Effector memory CD8-positive, alpha-beta T cell (primary cell): ENCODE results near the gene SLC25A48.
"Not testable (repeated sequence)": the region's sequence is repeated elsewhere in the genome, so short reads cannot be mapped to it uniquely, and the experiment has no call there.

Experiments
- ATAC-seq: fragments of 150-1000 bp; cut with Tn5 transposase; replicated peaks from 2 replicates; pipeline ENCODE4 v1.10.0; 2021; ENCODE audit warnings: mild to moderate bottlenecking, moderate library complexity
- DNase-seq, 3 experiments: peaks; one replicate each; pipeline ENCODE4 v3.0.0; 2021
- H3K27ac Mint-ChIP-seq, 2 donors: one replicate each; pipeline ENCODE4 v1.8.0; 2022; ENCODE audit warnings: mild to moderate bottlenecking in 2 of 2, mixed read lengths in 2 of 2, moderate library complexity in 2 of 2
- H3K27me3 Mint-ChIP-seq, 2 donors: one replicate each; pipeline ENCODE4 v1.8.0; 2022; ENCODE audit warnings: mixed read lengths in 2 of 2
- H3K36me3 Mint-ChIP-seq: one replicate; pipeline ENCODE4 v1.8.0; 2022; ENCODE audit warnings: mild to moderate bottlenecking, moderate library complexity, mixed read lengths; ENCODE audit not compliant: insufficient read depth
- H3K4me1 Mint-ChIP-seq, 2 donors: one replicate each; pipeline ENCODE4 v1.8.0; 2022; ENCODE audit warnings: low read depth in 2 of 2, mixed read lengths in 2 of 2
- H3K4me3 Mint-ChIP-seq, 2 donors: one replicate each; pipeline ENCODE4 v1.8.0; 2022; ENCODE audit warnings: mild to moderate bottlenecking in 2 of 2, mixed read lengths in 2 of 2, moderate library complexity in 2 of 2
- H3K9me3 Mint-ChIP-seq, 2 donors: one replicate each; pipeline ENCODE4 v1.8.0; 2022; ENCODE audit warnings: mixed read lengths in 2 of 2

The SLC25A48 gene

DNA sequence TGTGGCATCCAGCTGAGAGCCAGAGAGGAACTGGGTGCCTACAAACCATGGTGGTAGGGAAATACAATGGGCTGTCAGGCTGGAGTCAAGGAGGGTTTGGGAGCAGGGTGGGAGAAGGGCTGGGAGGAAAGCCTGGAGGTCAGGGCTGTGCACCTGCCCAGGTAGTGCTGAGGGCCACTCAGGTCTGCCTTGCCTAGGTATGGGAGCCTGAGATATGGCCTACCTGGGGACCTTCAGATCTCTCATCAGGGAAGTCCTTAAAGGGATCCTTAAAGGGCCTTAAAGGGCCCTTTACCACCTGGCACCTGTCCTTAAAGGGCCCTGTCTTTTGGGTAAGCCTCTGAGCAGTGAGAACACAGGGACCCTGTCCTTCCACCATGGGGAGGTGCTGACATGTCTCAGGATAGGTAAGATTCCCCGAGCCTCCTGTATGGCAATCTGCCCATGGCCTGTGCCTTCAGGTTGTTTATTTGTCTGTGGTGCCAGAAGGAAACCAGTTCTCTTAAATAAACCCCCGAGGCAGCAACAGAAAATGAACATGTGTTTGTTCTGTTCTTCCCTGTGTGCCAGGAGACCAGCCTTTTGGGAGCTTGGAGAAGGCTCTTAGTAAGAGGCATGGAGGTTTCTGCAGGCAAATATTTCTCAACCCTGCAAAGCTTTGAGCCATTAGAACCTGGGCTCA is 23.3 kb downstream of the SLC25A48 start:
- no peak overlapping the region for H3K27ac Mint-ChIP-seq
- no peaks in the 10 kb centered on the region for H3K36me3 Mint-ChIP-seq
- ATAC-seq (no peak), DNase-seq (no peak)
- no peak overlapping the region for H3K4me3 Mint-ChIP-seq
- H3K27me3 Mint-ChIP-seq, result peaks cover 19 to 55% of the 10 kb centered on the region in 2 donors
- no peaks in the 10 kb centered on the region for H3K4me1 Mint-ChIP-seq
- H3K9me3 Mint-ChIP-seq, result no peaks in the 10 kb centered on the region

DNA sequence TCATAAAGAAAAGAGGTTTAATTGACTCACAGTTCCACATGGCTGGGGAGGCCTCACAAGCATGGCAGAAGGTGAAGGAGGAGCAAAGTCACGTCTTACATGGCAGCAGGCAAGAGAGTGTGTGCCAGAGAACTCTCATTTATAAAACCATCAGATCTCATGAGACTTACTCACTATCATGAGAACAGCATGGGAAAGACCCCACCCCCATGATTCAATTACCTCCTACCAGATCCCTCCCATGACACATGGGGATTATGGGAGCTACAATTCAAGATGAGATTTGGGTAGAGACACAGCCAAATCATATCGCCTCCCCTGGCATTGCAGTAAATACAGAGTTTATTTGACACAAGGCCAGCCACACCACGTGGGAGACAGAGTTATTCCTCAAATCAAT is 24.7 kb downstream of the SLC25A48 start:
- not testable (repeated sequence) for H3K9me3 Mint-ChIP-seq

DNA sequence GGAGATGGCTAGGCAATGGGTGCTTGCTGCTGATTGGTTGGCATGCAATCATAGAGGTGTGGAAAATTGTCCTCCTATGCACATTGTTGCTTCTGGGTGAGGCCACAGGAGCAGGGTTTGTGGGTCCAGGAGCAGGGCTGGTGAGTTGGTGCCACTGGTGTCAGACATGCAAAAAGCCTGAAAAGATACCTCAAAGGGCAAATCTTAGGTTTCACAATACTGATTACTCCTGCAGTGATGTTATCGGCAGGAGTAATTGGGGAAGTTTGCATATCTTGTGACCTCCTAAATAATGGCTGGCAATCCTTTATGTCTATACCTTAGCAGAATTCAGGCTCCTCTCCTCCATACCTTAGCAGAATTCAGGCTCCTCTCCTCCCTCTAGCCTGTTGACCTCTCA is 25.2 kb downstream of the SLC25A48 start:
- peaks cover 16 to 54% of the 10 kb centered on the region in 2 donors for H3K27me3 Mint-ChIP-seq
- H3K9me3 Mint-ChIP-seq, result no peaks in the 10 kb centered on the region
- DNase-seq (no peak), ATAC-seq (no peak)
- H3K4me1 Mint-ChIP-seq, result no peaks in the 10 kb centered on the region
- H3K4me3 Mint-ChIP-seq, result no peak overlapping the region
- no peak overlapping the region for H3K27ac Mint-ChIP-seq
- no peaks in the 10 kb centered on the region for H3K36me3 Mint-ChIP-seq

More for the DNA sequence above, 24.7 kb downstream of the SLC25A48 start:
- H3K27ac Mint-ChIP-seq, H3K4me3 Mint-ChIP-seq, DNase-seq, H3K36me3 Mint-ChIP-seq, ATAC-seq, H3K4me1 Mint-ChIP-seq: not testable (repeated sequence)
- peaks cover 19 to 54% of the 10 kb centered on the region in 2 donors for H3K27me3 Mint-ChIP-seq

DNA sequence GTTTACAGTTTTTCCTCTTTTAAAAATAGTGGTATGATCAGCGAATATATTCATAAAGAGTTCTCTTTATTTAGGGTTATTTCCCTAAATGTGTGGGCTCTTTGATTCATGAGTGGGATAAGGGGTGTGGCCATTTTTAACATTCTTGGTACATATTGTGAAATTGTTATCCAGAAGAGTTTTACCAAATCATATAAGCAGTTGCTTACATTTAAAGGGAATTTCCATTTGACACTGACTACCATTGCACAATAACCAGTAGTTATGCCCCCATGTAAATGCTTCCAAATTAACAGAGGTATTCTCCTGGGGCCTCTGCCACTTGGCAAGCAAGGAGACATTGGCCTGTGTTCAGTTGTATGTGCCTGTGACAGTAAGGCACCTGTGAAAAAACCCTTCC is 27.2 kb downstream of the SLC25A48 start:
- Mint-ChIP-seq H3K4me3 (no peak overlapping the region), H3K27ac (no peak overlapping the region), H3K36me3 (no peaks in the 10 kb centered on the region), H3K27me3 (peaks cover 3 to 34% of the 10 kb centered on the region in 2 donors), H3K9me3 (no peaks in the 10 kb centered on the region), H3K4me1 (no peaks in the 10 kb centered on the region)
- ATAC-seq, result no peak
- no peak for DNase-seq

DNA sequence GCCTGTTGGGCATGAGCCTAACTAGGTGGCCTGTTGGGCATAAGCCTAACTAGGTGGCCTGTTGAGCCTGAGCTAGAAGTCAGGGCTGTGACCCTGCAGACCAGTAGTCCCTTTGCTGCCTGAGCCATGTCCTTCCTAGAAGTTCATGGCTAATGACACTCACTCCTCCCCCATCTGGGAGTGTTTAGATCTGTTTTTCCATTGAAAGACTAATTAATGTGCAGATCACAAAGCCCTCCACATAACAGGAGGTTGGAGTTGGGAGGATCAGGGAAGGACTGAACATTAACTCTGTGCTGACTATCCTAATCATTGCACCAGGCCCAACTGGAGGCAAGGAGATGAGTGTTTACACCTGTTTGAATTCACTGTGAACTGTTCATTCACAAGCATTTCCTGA is 27.6 kb downstream of the SLC25A48 start:
- ATAC-seq, result no peak
- Mint-ChIP-seq H3K9me3 (no peaks in the 10 kb centered on the region), H3K36me3 (no peaks in the 10 kb centered on the region), H3K4me1 (no peaks in the 10 kb centered on the region), H3K4me3 (no peak overlapping the region), H3K27ac (no peak overlapping the region), H3K27me3 (peaks cover 0 to 29% of the 10 kb centered on the region in 2 donors)
- no peak for DNase-seq

DNA sequence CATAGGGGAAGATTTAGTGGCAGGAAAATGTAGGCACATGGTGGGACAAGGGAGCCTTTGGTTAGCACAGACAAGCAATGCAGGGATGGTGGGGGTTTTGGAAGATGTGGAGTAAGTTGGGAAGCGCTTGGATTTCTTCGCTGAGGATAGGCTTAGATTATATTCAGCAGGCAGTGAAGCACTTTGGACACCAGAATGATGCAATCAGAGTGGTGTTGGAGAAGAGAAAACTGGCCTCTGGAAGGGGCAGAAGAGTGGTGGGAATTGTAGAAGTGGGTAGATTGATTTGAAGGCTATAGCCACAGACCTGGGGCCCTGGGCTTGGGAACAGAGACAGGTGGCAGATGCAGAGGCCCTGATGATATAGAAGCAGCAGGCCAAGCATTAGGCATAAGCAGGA is 28.3 kb downstream of the SLC25A48 start:
- Mint-ChIP-seq H3K36me3 (no peaks in the 10 kb centered on the region), H3K9me3 (no peaks in the 10 kb centered on the region), H3K4me3 (no peak overlapping the region), H3K27me3 (peaks cover 6 to 23% of the 10 kb centered on the region in 2 donors), H3K27ac (no peak overlapping the region), H3K4me1 (no peaks in the 10 kb centered on the region)
- no peak for DNase-seq
- ATAC-seq, result no peak

DNA sequence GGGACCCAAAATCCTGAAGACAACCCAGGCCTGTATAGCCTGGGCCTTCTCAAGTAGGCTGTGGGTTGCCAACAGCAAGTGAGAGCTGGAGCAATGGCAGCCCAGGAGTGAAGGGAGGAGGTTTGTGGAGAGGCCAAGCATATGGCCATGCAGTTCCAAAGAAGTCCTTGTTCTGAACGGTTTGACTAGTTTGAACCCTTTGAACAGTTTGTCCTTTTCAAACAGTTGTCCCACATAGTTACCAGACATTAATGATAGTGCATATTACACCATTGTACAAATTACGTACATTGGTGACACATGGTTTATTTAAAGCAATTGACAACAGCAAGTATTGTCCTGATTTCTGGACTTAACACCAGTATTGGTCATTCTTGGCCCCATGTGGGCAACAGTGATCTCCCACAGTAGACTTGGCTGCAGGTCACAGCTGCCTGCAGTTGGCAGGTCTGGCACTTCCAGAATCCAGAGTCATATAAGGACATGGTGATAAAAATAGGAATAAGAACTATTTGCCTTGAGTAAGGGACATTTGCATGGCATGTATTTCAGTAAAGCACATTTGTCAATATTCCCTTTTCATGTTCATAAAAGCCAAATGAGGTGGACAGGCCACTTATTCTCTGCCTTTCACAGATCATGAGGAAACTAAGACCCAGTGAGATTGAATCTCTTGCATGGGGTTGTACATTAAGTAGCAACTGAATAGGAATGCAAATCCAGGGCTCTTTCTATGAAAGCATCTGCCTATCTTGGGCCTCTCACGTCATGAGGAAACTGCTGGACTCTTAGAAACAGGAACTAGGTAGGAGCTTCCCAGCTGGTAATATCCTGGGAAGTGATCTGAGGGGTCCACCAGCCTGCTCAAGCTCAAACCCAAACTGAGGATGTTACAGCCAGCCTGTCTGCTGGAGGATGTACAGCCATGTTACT is 30.3 kb downstream of the SLC25A48 start:
- no peaks in the 10 kb centered on the region for H3K36me3 Mint-ChIP-seq
- ATAC-seq (no peak), DNase-seq (no peak)
- H3K9me3 Mint-ChIP-seq, result no peaks in the 10 kb centered on the region
- H3K27me3 Mint-ChIP-seq, result peaks cover 8 to 17% of the 10 kb centered on the region in 2 donors
- H3K4me3 Mint-ChIP-seq, result no peak overlapping the region
- H3K27ac Mint-ChIP-seq, result no peak overlapping the region
- no peaks in the 10 kb centered on the region for H3K4me1 Mint-ChIP-seq

DNA sequence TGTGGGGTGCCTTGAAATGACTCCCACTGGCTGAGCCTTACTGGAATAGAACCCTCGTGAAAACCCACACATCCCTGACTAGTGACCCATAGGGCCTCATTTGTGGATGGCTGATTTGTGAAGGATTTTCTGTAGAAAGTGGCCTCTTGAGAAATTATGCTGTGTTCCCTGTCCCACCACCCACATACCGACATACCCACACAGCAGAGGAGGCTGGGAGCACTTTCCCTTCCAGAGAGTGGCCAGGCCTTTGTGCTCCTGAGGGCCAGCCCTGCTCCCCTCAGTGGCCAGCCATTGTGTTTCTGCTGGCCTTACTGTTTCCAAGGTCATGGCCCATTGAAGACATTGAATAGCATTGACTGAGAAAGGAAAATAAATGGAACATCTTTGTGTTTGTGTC is 31.6 kb downstream of the SLC25A48 start:
- no peaks in the 10 kb centered on the region for H3K4me1 Mint-ChIP-seq
- ATAC-seq (no peak), DNase-seq (no peak)
- H3K4me3 Mint-ChIP-seq, result no peak overlapping the region
- H3K36me3 Mint-ChIP-seq, result no peaks in the 10 kb centered on the region
- H3K27ac Mint-ChIP-seq, result no peak overlapping the region
- no peaks in the 10 kb centered on the region for H3K9me3 Mint-ChIP-seq
- H3K27me3 Mint-ChIP-seq, result peaks cover 13 to 23% of the 10 kb centered on the region in 2 donors

DNA sequence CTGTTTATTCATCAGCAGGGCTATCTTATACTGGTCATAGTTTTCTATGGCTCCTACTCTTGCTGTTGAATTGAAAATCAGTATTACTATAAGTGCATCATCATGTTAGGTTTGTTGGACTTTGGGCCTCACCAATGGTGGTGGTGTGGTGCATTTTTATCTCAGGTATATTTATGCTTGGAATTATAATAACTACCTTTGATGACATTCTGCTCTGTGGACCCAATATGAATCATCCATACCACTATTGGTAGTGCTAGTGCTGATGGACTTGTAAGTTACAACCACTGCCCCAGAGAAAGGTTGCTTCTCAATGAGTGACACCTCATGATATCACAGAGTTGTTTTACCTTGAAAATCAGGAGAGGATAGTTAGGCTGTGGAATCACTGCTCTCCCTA is 33.1 kb downstream of the SLC25A48 start:
- Mint-ChIP-seq H3K27me3 (peaks cover 15 to 27% of the 10 kb centered on the region in 2 donors), H3K9me3 (no peaks in the 10 kb centered on the region), H3K4me3 (no peak overlapping the region), H3K27ac (no peak overlapping the region), H3K36me3 (no peaks in the 10 kb centered on the region), H3K4me1 (no peaks in the 10 kb centered on the region)
- ATAC-seq, result no peak
- DNase-seq, result no peak

DNA sequence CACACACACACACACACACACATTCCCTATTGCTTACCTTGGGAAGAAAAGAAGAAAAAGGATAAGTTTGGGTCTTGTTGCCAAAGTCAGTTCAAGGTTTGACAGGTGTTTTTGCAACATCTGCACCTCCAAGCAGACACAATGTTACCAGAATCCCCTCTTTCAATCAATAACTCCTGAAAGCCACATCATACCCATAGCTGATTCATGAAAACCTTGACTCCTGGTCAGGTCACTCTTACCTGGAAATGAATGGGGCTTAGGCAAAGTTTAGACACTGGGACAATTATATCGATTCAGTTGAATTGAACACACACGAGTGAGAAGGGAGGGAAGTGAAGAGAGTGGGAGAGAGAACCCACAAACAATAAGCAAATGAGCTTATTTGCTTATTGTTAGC is 34.2 kb downstream of the SLC25A48 start:
- ATAC-seq (no peak), DNase-seq (no peak)
- no peaks in the 10 kb centered on the region for H3K36me3 Mint-ChIP-seq
- peaks cover 18 to 31% of the 10 kb centered on the region in 2 donors for H3K27me3 Mint-ChIP-seq
- H3K9me3 Mint-ChIP-seq, result no peaks in the 10 kb centered on the region
- no peak overlapping the region for H3K27ac Mint-ChIP-seq
- H3K4me1 Mint-ChIP-seq, result no peaks in the 10 kb centered on the region
- no peak overlapping the region for H3K4me3 Mint-ChIP-seq

DNA sequence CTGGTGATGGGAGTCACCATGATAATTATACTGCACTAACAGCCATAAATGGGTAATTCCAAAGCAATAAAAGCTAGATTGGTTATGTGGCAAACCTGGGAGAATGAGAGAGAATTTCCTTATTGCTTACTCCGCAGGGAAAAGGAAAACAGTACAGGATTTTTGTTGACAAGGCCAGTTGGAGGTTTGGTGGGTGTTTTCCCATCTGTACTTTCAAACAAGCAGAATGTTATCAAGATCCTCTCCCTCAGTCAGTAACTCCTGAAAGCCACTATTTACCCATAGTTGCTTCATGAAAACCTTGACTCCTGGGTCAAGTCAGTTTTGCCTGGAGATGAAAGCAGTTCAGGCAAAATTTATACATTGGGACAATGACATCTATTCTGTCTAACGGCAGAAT is 34.8 kb downstream of the SLC25A48 start:
- H3K27ac Mint-ChIP-seq, result no peak overlapping the region
- no peak overlapping the region for H3K4me3 Mint-ChIP-seq
- H3K27me3 Mint-ChIP-seq, result peaks cover 20 to 31% of the 10 kb centered on the region in 2 donors
- ATAC-seq (no peak), DNase-seq (no peak)
- H3K36me3 Mint-ChIP-seq, result no peaks in the 10 kb centered on the region
- H3K4me1 Mint-ChIP-seq, result no peaks in the 10 kb centered on the region
- H3K9me3 Mint-ChIP-seq, result no peaks in the 10 kb centered on the region

DNA sequence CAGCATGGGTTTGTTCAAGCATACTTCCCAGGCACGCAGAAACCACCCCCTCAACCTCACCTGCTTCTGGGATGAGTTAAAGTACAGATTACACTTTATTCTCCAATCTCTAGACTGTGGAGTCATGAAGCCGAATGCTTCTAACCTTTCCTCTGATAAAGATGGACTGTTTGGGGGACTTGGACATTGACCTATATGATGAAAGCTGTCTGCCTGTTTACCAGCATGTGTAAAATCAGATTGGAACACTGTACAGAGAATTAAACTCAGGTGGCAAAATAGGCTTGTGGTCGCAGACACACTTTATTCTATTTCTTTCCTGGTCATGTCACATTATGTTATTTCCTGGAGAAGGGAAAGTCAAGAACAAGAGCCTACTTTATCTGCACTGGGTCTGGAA is 35.5 kb downstream of the SLC25A48 start:
- Mint-ChIP-seq H3K4me3 (no peak overlapping the region), H3K9me3 (no peaks in the 10 kb centered on the region), H3K27me3 (peaks cover 27 to 36% of the 10 kb centered on the region in 2 donors), H3K4me1 (no peaks in the 10 kb centered on the region), H3K27ac (no peak overlapping the region), H3K36me3 (no peaks in the 10 kb centered on the region)
- ATAC-seq (no peak), DNase-seq (no peak)

DNA sequence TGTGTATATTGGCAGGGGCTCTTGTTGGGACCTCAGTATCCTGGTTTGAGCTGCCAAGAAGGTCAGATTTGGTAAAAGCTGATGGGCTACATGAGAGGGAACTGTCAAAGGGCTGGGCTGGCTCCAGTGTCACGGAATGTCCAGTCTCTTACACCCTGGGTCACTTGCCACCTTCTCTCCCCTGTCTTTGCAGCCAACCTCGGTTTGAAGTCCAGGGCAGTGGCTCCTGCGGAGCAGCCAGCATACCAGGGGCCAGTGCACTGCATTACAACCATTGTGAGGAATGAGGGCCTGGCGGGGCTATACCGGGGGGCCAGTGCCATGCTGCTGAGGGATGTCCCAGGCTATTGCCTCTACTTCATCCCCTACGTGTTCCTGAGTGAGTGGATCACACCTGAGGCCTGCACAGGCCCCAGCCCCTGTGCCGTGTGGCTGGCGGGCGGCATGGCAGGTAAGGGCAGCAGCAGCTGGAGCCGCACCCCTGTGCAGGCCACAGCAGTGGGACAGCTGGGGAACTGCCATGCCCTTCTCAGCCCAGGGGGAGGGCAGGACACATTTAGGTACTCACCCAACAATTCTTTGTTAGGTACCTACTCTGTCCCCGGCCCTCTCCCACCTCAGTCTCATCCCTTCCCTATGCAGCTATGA is 36.9 kb downstream of the SLC25A48 start:
- H3K27me3 Mint-ChIP-seq, result peaks cover 35 to 42% of the 10 kb centered on the region in 2 donors
- H3K27ac Mint-ChIP-seq, result no peak overlapping the region
- no peaks in the 10 kb centered on the region for H3K36me3 Mint-ChIP-seq
- ATAC-seq (no peak), DNase-seq (no peak)
- H3K4me1 Mint-ChIP-seq, result no peaks in the 10 kb centered on the region
- no peak overlapping the region for H3K4me3 Mint-ChIP-seq
- no peaks in the 10 kb centered on the region for H3K9me3 Mint-ChIP-seq
